NCI-H1417 treated with DMSO at 0.1 percent for 48 hours (cell line): ENCODE results near the gene MAJIN.
A peak's percentile ranks its signal among the peaks of the same experiment; 100 is the strongest.

Source experiments
- DNase-seq: peaks from one replicate; lab custom pipeline; 2025; lab: John Stamatoyannopoulos, UW

MAJIN gene

DNA sequence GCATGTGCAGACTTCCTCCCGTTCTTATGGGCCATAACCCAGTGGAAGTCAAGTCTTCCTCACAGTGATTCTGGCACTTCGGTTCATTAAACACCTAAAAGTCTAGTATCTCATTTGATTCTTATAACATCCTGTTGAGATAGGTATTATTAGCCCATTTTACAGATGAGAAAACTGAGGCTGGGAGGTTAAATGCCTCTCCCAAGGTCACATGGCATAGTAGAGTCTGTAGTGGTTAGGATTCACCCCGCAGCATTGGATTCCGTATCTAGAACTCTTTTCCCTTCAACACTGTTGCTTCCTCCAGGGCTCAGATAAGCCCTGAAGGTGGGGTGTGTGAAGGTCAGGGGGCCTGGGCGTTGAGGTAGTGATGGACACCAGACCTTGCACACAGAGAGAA, 39.6 kb downstream of the MAJIN start:
- no peak for DNase-seq

DNA sequence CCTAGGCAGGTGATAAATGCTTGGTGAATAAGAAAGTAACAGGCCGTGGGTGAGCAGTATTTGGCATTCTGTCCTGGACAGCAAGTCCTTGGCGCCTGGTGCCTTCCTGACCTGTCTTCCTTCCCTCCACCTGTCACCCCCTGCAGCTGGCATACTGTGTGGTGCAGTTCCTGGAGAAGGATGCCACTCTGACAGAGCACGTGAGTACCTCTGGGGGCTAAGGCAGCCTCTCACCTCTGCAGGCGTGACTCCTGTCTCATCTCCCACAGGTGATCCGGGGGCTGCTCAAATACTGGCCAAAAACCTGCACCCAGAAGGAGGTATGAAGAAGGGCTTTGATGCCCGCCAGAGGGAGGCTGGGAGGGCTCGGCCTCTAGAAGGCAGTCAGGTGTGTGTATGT, 40.6 kb downstream of the MAJIN start:
- DNase-seq: no peak

DNA sequence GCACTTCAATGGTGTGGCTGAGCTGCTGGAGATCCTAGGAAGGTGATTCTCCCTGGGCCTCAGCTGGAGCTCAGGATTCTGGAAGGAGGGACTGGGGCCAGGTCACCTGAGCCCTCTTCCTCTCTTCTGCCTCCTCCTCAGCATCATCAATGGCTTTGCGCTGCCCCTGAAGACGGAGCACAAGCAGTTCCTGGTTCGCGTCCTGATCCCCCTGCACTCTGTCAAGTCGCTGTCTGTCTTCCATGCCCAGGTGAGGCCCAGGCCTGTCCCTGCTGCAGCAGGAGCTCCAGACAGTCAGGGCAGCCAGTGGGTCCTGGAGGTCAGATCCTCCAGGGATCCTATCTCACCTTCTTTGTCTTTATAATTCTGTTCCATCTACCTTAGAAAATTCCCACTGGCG, 41.6 kb downstream of the MAJIN start:
- DNase-seq: no peak

DNA sequence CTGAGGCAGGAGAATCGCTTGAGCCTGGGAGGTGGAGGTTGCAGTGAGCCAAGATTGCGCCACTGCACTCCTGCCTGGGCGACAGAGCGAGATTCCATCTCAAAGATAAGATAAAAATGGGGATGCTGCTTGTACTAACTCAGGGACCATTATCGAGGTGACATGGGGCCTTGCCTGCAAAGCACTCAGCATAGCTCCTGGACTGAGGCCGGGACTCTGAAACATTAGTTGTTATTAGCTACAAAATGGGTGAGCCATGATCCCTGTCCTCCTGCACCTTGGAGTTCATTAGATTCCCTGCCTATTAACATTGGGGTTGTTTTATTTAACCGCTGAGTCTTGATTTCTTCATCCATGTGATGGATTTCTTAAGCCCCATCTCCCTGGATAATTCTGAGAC, 42.3 kb downstream of the MAJIN start:
- DNase-seq: no peak

DNA sequence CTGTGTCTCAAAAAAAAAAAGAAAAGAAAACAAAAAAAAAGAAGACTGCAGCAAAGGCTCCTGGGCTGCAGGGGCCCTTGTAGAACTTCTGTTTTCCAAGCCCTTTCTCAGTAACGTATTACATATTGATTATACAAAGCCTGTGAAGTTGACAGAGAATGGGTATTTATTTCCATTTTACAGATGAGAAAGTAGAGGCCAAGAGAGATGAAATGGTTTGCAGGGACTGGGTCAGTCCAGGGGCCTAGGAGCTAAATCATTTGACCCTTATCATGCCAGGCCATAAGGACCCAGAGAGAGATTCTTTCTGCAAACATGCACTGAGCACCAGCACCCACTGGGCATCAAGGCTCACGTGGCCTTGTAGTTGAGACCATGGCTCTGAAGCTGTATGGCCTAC, 43.0 kb downstream of the MAJIN start:
- no peak for DNase-seq

DNA sequence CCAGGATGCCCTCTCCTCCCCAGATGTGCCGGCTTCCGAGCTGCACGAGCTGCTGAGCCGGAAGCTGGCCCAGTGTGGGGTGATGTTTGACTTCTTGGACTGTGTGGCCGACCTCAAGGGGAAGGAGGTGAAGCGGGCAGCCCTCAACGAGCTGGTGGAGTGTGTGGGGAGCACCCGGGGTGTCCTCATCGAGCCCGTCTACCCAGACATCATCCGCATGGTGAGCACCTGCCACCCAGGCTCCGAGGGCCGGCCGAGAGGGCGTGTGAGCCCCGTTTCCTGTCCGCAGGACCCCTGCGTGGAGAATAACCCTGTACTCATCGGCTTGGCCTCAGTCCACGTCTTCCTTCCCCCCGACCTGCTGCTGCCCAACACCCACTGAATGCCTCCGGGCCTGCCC, 45.2 kb downstream of the MAJIN start:
- DNase-seq: no peak

DNA sequence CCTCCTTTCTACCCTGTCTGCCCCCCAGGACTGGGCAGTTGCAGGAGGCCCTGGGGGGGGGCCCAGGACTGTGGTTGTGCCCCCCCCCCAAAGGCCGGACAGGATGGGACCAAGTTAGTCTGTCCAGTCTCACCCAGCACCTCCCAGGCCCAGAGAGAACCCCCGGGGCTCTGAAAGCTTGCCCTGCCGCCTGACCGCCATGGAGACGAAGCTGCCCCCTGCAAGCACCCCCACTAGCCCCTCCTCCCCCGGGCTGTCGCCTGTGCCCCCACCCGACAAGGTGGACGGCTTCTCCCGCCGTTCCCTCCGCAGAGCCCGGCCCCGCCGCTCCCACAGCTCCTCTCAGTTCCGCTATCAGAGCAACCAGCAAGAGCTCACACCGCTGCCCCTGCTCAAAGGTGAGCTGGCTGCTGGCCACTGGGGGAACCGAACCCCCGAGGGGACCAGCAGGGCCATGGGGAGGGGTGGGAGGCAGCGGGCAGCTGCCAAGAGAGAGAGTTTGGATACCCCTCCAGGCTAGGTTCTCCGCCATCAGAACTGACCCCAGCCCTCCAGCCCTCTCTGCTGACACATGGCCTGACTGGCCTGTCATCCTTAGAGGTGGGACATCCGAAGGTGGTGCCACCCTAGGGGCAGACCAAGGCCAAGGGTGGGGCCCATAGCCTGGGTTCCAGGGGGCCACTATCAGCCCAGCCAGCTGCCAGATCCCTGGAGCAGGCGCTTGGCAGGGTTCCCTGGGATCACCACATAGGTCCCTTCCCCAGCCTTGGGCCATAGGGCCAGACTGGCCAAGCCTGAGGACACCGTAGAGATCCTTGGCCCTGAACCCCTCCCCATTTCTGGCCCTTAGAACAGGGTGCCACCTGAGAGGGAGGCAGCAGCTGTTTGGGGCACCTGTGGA, 46.1 kb downstream of the MAJIN start:
- DNase-seq: no peak

DNA sequence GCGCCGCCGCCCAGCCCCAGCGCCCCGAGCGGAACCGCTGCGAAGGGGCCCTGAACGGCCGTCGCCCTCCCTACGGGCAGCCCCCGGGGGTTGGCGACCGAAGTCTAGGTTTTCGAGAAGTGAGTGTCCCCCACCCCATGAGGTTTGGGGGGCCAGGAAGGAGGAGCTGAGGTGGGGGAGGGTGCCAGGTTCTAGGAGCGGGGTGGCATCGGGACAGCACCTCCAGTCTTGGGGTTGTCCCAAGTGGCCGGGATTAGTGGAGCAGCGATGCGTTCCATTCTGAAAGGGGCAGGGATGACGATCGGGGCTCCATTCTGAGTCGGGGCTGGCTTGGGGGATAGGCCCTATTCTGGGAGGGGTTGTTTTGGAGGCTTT, 47.0 kb downstream of the MAJIN start:
- DNase-seq: no peak

DNA sequence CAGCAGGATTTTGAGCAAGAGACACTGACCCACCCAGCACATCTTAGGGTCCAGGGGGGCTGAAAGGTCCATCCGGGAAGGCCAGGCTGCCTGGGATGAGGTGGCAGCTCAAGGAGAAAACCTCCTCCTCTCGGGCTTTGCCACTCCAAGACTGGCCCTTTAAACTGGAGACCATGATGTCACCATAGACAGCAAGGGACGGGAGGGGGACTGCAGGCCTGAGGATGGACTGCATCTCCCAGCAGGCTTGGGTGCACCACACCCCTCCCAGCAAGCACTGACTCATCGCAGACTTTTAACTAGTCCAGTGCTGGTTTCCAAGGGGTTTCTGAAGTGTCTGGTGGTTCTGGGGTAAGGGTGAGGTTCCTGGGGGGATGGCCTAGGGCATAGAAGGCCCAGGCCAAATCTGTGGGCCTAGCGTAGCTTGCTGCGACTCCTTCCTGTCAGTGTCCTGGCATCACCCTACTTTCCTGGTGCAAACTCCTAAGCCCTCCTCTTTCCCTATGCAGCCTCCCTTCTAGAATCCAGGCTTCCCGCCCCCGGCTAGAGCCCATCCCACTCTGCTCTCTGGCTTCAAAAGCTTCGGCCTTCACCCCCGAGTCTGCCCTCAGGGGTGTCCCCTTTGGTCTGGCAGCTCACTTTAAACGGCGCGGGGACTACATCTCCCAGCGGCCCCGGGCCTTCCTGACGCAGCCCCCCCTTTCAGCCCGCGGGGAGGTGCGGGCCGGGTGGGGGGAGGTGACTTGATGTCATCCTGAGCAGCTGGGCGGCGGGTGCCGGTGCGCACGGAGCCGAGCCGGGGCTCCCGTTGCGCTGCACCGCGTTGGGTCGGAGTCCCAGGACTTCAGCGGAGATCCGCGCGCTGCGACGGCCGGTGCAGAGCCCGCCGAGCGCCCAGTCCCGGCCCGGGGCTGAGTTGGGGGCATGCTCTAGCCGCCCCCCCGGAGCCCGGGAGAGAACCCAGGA, 47.7 kb downstream of the MAJIN start, which contains the start of gene PPP2R5B:
Gene PPP2R5B, plus strand, starts transcription at position 746 of the 966 bp plus-strand sequence. CDS start 1,046 bp downstream, outside the sequence.
- DNase-seq: peak; percentile 14

DNA sequence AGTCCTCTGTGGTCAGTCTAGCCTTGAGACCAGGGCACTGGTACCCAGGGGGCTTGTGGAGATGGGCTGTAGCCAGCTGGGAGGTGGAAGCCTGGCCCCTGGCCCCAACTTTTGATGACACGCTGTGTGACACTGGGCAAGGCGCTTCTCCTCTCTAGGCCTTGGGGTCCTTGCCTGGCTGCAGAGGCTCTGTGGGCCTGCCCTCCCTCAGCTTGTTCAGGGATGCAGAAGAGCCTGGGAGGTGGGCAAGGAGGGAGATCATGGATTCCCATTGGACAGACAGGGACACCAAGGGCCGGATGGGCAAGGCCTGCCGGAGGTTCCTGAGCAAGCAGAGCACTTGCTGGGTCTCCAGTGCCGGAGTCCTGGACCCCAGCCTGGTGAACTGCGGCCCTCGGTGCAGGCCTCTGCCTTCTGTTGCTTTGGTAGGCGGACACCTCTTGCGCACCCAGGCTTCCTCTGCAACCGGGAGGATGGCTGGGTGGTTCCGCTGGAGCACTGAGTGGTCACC, 48.7 kb downstream of the MAJIN start:
- no peak for DNase-seq

DNA sequence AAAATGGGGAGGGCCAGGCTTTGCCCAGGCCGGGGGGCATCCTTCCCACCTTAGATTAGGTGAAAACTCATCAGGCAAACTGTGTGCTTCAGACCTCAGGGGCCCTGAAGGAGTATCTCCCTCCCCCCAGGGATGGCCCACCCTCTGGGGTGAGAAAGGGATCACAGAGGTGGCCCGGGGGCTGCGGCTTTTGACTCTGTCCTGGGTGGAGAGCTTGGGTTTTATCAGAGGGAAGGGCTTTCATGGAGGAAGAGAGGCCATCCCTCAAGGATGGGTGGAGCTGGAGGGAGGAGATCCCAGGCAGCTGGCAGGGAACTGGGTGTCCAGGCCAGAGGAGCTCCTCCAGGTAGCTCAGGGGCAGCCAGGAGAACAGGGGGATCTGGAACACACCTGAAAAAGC, 50.5 kb downstream of the MAJIN start:
- DNase-seq: no peak

DNA sequence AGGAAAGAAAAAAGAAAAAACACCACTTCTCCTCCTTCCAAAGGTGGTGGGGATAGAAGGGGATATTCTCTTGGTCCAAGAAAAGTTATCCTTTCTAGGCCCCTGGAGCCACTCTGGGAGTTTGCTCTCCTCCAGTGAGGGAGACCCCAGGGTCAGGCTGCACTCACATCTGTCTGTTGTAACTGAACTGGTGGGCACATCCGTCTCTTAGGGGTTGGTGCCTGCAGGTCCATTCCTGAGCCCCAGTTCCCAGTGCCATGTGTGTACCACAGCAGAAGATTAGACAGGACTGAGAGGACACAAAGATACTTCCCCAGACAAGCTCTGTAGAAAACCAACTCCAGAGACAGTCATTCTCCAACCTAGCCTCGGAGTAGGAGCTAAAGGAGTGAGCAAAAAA, 51.8 kb downstream of the MAJIN start:
- DNase-seq: no peak

DNA sequence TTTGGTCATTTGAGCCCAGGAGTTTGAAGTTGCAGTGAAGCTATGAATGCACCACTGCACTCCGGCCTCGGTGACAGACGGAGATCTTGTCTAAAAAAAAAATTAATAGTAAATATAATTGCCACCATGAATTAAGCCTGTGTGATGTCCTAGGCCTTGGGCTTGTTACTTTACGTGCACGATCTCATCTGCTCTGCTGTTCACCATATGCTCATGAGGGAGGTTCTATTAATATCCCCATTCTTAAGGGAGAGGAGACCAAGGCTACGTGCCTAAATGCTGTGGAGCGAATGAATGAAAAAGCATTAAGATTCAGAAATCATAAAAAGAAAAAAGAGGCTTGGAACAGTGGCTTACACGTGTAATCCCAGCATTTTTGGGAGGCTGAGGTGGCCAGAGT, 52.3 kb downstream of the MAJIN start:
- no peak for DNase-seq

DNA sequence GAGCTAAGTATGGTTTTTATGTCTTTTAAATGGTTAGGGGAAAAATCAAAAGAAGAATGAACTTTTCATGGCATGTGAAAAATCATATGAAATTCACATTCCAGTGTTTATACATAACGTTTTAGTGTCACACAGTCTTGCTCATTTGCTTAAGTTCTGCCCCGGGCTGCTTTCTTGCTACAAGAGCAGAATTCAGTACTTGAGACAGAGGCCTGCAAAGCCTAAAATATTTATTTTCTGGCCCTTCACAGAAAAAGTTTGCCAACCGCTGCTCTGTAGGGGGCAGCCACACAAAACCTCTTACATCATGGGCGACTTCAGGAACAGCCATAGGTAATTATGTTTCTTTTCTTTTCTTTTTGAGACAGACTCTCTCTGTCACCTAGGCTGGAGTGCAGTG, 53.9 kb downstream of the MAJIN start:
- DNase-seq: no peak

DNA sequence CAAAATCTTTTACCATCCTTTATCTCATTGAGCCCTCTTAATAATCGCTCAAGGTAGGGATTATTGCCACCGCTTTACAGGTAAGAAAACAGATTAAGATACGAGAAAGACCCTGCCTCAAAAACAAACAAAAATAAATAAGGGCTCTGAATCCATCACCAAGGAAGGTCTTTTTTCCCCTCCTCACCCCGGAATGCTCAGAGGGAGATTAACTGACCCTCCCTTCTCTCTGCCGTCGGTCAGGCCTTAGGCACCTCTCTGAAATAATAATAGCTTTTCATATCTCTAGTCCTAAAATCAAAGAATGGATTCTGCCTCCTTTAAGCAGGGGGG, 54.3 kb downstream of the MAJIN start:
- DNase-seq: no peak

DNA sequence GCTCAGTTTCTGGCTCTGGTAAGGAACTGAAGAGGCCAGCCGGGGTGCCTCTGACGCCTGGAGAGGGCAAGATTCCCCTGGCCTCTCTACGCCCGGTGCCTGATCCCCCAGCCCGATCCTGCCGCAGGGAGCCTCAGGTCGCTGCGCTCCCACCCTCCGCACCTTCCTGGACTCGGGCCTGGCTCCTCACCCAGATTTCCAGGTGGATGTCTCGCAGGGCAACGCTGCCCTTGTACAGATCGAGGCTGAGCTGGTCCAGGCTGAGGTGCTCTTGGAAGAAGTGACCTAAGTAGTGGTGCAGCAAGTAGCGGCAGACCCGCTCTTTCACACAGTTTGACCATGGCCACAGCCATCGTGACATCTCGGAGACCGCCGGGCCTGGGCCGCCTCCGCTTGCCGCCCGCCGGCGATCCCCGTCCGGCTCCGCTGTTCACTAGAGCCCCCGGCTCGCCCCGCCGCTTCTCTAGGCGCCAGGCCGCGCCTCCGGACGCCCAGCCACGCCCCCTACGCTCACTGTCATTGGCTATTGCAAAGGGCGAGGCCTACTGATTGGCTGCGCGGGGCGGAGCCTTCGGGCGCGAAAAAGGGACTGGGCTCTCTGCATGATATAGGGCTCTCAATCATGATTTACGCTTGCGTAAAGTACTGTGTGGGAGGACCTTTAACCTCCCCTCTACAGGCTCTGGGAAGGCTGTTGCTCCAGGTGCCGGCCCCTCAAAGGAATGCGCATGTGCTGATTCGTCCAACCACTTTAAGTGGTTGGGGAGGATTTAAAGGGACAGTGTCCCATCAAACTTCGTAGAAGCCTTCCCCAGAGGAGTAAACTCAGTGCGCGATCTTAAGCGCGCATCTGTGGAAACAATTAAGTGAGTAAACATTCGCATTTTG, 54.9 kb downstream of the MAJIN start, which contains the start of gene ATG2A:
Gene ATG2A, minus strand, starts transcription at position 435 of the 888 bp plus-strand sequence. Its CDS starts 74 bp downstream, at position 361.
- peak; percentile 99 for DNase-seq

DNA sequence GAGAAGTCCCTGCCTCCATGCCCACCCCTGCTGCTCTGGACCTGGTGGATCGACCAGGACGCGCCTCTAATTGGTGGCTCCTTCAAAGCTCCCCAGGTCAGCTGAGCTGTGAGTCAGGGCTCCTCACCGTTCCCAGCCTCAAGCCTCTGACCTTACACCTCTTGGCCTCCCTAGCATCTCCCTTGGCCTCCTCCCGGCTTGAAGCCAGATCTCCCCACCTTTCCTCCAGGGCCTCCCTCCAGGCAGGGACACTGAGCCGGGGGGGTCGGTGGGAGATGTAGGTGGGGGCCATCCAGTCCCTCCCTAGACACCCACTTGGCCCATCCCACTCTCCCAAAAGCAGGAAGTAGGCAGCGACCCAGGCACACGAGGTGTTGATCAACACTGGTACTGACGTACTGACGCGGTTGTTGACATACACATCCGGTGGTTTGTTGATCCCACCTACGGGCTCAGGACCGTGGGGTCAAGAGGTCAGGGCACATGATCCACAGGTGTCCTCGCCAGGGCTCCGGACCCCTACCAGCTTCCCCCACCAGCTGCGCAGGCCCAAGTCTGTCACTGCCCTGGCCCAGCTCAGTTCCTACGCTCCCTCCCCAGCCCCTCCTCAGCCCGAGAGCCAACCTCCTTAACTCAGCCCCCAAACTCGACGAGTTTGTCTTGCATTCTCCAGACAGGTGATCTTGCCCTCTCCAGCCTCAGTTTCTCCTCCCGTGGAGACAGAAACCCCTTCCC, 55.7 kb downstream of the MAJIN start:
- no peak for DNase-seq

DNA sequence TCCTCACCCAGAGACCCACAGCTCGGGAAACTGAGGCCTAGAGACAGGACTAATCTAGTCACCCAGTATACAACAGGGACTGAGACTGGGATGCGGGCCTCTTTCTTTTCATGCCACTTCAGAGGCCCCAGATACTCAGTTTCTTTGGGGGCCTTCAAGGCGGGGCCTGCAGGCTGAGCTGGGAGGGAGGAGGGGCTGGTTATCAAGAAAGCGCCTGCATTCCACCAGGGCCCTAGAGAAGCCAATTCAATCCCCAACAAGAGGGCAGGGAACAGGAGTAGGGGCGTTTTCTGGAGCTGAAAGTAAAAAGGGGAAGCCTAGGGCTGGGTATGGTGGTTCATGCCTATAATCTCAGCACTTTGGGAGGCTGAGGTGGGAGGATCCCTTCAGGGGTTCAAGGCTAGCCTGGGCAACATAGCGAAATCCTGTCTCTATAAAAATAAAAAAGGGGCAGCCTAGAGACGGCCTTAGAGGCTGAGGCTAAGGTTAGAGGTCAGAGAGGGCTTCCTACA, 56.5 kb downstream of the MAJIN start:
- DNase-seq: no peak

DNA sequence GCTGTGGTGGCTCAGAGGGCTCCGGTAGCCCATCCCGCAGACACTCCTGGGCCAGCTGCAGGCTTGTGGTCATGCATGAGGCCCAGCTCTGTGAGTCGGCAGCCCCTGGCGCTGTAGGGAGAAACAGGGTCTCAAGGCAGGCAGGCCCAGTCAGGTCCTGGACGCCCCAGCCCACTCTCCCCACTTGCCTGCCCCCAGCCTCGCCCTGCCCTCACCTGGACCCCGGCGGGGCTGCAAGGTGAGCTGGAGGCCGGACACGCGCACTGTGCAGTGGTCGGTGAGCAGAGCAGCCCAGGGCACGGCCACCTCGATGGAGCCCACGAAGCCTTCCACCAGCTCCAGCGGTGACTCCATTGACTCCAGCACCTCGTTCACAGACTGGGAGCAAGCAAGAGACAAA, 57.8 kb downstream of the MAJIN start:
- no peak for DNase-seq

DNA sequence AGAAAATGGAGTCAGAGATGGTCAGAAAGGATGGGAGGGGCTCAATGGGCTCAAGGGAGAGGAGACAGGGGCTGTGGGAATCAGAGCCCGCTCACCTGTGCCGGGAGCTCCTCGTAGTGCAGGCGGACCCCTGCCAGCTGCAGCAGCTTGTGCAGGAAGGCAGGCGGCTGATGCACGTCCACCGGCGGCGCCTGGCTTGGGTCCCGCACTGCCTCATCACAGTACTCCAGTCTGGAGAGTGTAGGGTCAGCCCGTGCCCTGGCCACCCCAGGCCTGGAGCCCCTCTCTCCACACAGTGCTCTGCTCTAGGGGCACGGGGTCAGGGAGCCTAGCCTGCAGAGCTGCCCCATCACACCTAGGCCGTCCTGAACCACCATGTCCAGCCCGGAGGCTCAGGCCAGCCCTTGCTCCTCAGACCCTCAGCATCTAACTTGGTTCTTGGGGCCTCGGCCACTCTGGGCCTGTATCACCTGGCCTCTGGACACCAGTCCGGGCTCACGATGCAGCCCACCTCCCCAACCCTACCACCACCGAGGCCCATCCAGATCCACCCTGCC, 58.7 kb downstream of the MAJIN start:
- DNase-seq: no peak
